Mesendoderm (in vitro differentiated cells): ENCODE results near the gene CD164.
A peak's percentile ranks its signal among the peaks of the same experiment; 100 is the strongest.

Experiments used
- DNase-seq: peaks from one replicate; pipeline ENCODE4 v3.0.0; 2013
- H2AK5ac ChIP-seq: 2 replicates; pipeline ENCODE4 v1.6.1; 2013; ENCODE audit warnings: low read length, inconsistent platforms
- H2BK120ac ChIP-seq: 2 replicates; pipeline ENCODE4 v1.6.1; 2013; ENCODE audit warnings: low read depth, mild to moderate bottlenecking, low read length, moderate library complexity, mixed read lengths
- H2BK15ac ChIP-seq: replicated peaks from 2 replicates; pipeline ENCODE4 v1.6.1; 2013; ENCODE audit warnings: low read depth, mild to moderate bottlenecking, moderate library complexity
- H2BK5ac ChIP-seq: 2 replicates; pipeline ENCODE4 v1.6.1; 2013; ENCODE audit warnings: low read length, inconsistent platforms
- H3K18ac ChIP-seq: 2 replicates; pipeline ENCODE4 v1.6.1; 2013; ENCODE audit warnings: mild to moderate bottlenecking, low read length, mixed read lengths
- H3K23ac ChIP-seq: one replicate; pipeline ENCODE4 v1.6.1; 2013; ENCODE audit warnings: low read length
- H3K27ac ChIP-seq: 2 replicates; pipeline ENCODE4 v1.5.1; 2013; ENCODE audit warnings: low read depth, mild to moderate bottlenecking, inconsistent platforms, low read length, moderate library complexity
- H3K27me3 ChIP-seq: 2 replicates; pipeline ENCODE4 v1.6.1; 2013; ENCODE audit warnings: low read length, control low read depth, mild to moderate bottlenecking, inconsistent platforms; ENCODE audit not compliant: insufficient read depth, poor library complexity
- H3K36me3 ChIP-seq: 2 replicates; pipeline ENCODE4 v1.6.1; 2013; ENCODE audit warnings: low read length, inconsistent platforms; ENCODE audit not compliant: control insufficient read depth, insufficient read depth
- H3K4ac ChIP-seq: one replicate; pipeline ENCODE4 v1.6.1; 2013; ENCODE audit warnings: low read depth, mild to moderate bottlenecking, low read length, moderate library complexity
- H3K4me1 ChIP-seq: 2 replicates; pipeline ENCODE4 v1.6.1; 2013; ENCODE audit warnings: low read depth, low read length, inconsistent platforms; ENCODE audit not compliant: control insufficient read depth
- H3K4me2 ChIP-seq: 2 replicates; pipeline ENCODE4 v1.6.1; 2013; ENCODE audit warnings: low read length
- H3K4me3 ChIP-seq: 2 replicates; pipeline ENCODE4 v1.5.1; 2013; ENCODE audit warnings: mild to moderate bottlenecking, low read length
- H3K56ac ChIP-seq: one replicate; pipeline ENCODE4 v1.6.1; 2013; ENCODE audit warnings: low read length
- H3K79me1 ChIP-seq: 2 replicates; pipeline ENCODE4 v1.6.1; 2013; ENCODE audit warnings: low read length, inconsistent platforms
- H3K79me2 ChIP-seq: 2 replicates; pipeline ENCODE4 v1.6.1; 2013; ENCODE audit warnings: mild to moderate bottlenecking, low read length; ENCODE audit not compliant: control insufficient read depth, insufficient read depth
- H3K9ac ChIP-seq: 2 replicates; pipeline ENCODE4 v1.6.1; 2013; ENCODE audit warnings: low read length, inconsistent platforms
- H4K5ac ChIP-seq: one replicate; pipeline ENCODE4 v1.6.1; 2013; ENCODE audit warnings: low read length
- H4K8ac ChIP-seq: one replicate; pipeline ENCODE4 v1.6.1; 2013; ENCODE audit warnings: low read depth, mild to moderate bottlenecking, control low read depth, low read length, moderate library complexity
- WGBS: extraction: QIAGEN DNeasy Blood & Tissue Kit; methylation state at CpG from one replicate; pipeline ENCODE4 v1.1.7; 2013; ENCODE audit warnings: low lambda C conversion rate, missing lambda C conversion rate; ENCODE audit not compliant: insufficient coverage; ENCODE audit errors: extremely low coverage; 5-methylcytosine and 5-hydroxymethylcytosine counted together

CD164 gene

DNA sequence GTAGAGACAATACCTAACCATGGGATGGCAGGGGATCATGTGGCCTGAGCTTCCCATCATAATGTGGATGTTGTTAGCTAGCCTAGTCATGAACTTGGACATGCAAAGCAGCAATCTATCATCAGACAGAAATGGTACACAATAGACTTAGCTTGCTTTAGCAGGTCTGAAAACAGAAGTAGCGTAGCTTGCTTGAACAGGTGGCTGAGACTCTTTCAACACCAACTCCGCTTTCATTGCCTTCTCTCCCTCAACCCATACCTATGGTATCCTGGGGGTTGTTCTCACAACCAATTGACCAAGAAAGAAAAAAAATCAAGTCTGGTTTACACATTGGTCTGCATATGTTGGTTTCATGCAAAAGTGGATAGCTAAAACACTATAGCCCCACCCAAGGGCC lies 23.0 kb downstream of the CD164 start:
- Histone ChIP-seq H2BK120ac (no peak overlapping the region), H3K36me3 (peaks cover 8% of the 10 kb centered on the region), H4K5ac (no peak overlapping the region), H2AK5ac (no peak overlapping the region), H3K4ac (no peak overlapping the region), H3K79me2 (no peaks in the 10 kb centered on the region), H2BK15ac (no peak overlapping the region), H2BK5ac (no peak overlapping the region), H3K23ac (no peak overlapping the region), H3K9ac (no peak overlapping the region), H3K18ac (no peak overlapping the region), H3K56ac (no peak overlapping the region), H4K8ac (no peak overlapping the region), H3K4me2 (no peak overlapping the region), H3K79me1 (peaks cover 4% of the 10 kb centered on the region), H3K27me3 (no peaks in the 10 kb centered on the region), H3K4me3 (no peak overlapping the region), H3K27ac (no peak overlapping the region), H3K4me1 (no peaks in the 10 kb centered on the region)
- WGBS = no CpG with 5 or more reads among the region's 2 CpGs
- no peak for DNase-seq

DNA sequence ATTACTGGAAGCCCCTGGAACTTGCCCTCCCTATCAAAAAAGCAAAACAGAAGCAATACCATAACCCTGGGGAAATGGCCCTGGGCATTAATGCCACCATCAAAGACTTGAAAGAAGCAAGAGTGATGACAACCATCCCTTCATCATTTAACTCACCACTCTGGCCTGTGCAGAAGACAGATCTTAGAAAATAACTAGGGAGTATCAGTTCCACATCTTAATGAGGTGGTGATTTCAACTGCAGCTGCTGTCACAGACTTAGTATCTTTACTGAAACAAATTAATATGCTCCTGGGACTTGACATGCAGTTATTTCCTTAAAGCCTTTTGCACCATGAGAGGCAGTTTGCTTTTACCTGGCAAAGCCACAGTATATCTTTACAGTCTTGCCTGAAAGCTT lies 24.1 kb downstream of the CD164 start:
- Histone ChIP-seq H3K27ac (no peak overlapping the region), H3K36me3 (peaks cover 8% of the 10 kb centered on the region), H3K23ac (no peak overlapping the region), H3K79me1 (peaks cover 4% of the 10 kb centered on the region), H3K4me2 (no peak overlapping the region), H2BK15ac (no peak overlapping the region), H3K27me3 (no peaks in the 10 kb centered on the region), H3K4me1 (no peaks in the 10 kb centered on the region), H3K56ac (no peak overlapping the region), H3K4ac (no peak overlapping the region), H3K9ac (no peak overlapping the region), H4K8ac (no peak overlapping the region), H2AK5ac (no peak overlapping the region), H3K18ac (no peak overlapping the region), H2BK120ac (no peak overlapping the region), H4K5ac (no peak overlapping the region), H3K4me3 (no peak overlapping the region), H3K79me2 (no peaks in the 10 kb centered on the region), H2BK5ac (no peak overlapping the region)
- no peak for DNase-seq

DNA sequence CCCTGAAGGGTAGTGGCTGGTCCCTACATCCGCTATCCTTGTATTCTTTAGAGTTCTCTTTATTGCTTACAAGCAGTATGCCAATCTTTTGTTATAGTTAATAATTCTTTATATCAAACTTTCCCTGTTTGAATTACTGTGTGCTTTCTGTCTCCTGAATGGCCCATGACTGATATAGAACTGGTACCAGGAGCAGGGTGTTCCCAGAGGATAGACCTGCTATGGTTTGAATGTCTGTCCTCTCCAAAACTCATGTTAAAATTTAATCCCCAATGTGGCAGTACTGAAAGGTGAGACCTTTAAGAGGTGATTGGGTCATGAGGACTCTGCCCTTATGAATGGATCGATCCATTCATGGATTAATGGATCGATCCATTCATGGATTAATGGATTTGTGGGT lies 26.0 kb downstream of the CD164 start:
- no CpG with 5 or more reads among the region's 3 CpGs for WGBS
- H3K4me2 ChIP-seq = no peak overlapping the region

DNA sequence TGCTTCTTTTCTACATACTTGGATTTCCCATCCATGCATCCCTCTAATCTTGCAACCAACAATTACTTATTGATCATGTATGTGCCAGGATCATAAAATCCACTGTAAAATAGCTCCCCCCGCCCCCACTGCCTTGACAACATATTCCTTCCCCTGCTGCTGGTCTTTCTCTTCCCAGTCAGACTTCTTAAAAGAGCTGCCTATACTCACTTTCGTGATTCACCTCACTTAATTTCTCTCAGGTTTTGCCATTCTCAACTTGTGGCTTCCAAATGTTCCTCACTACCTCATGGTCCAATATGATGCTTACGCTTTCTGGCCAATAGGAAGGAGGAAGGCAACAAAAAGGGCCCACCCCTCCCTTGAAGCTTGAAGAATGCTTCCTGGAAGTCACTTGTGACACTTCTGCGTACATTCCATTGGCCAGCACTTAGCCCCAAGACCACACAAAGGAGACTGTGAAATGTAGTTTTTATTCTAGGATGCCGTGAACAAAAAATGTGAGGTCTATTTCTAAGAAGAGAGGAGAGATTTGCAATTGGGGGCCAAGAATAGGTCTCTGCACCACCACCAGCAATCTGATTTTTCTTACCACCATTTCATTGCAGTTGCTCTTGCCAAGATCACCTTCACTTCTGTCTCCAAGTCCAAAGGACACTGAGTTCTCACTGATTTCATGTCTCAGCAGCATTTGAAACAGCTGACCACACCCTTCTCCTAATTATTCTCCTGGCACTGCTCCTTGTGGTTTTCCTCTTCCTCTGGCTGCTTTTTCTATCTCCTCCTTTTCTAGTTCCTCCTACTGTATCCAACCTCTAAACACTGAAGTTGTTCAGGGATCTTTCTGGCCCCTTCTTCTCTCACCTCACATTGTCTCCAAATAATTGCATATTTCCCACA lies 30.8 kb downstream of the CD164 start:
- Histone ChIP-seq H2BK5ac (no peak overlapping the region), H3K23ac (no peak overlapping the region), H2BK15ac (no peak overlapping the region), H3K56ac (no peak overlapping the region), H3K4me2 (no peak overlapping the region), H4K8ac (no peak overlapping the region), H2AK5ac (no peak overlapping the region), H3K4me1 (no peaks in the 10 kb centered on the region), H4K5ac (no peak overlapping the region), H3K27me3 (no peaks in the 10 kb centered on the region), H3K9ac (no peak overlapping the region), H3K18ac (no peak overlapping the region), H2BK120ac (no peak overlapping the region), H3K79me2 (no peaks in the 10 kb centered on the region), H3K4ac (no peak overlapping the region), H3K27ac (no peak overlapping the region), H3K4me3 (no peak overlapping the region), H3K36me3 (no peaks in the 10 kb centered on the region), H3K79me1 (no peaks in the 10 kb centered on the region)
- DNase-seq = peak; percentile 21
- WGBS = no CpG with 5 or more reads among the region's 5 CpGs

More for the DNA sequence above, 26.0 kb downstream of the CD164 start:
- Histone ChIP-seq H4K5ac (no peak overlapping the region), H3K23ac (no peak overlapping the region), H3K79me1 (no peaks in the 10 kb centered on the region), H4K8ac (no peak overlapping the region), H3K27ac (no peak overlapping the region), H3K18ac (no peak overlapping the region), H3K4ac (no peak overlapping the region), H2BK5ac (no peak overlapping the region), H2AK5ac (no peak overlapping the region), H3K27me3 (no peaks in the 10 kb centered on the region), H2BK15ac (no peak overlapping the region), H2BK120ac (no peak overlapping the region), H3K56ac (no peak overlapping the region), H3K79me2 (no peaks in the 10 kb centered on the region), H3K4me1 (no peaks in the 10 kb centered on the region), H3K9ac (no peak overlapping the region), H3K4me3 (no peak overlapping the region), H3K36me3 (no peaks in the 10 kb centered on the region)
- no peak for DNase-seq

DNA sequence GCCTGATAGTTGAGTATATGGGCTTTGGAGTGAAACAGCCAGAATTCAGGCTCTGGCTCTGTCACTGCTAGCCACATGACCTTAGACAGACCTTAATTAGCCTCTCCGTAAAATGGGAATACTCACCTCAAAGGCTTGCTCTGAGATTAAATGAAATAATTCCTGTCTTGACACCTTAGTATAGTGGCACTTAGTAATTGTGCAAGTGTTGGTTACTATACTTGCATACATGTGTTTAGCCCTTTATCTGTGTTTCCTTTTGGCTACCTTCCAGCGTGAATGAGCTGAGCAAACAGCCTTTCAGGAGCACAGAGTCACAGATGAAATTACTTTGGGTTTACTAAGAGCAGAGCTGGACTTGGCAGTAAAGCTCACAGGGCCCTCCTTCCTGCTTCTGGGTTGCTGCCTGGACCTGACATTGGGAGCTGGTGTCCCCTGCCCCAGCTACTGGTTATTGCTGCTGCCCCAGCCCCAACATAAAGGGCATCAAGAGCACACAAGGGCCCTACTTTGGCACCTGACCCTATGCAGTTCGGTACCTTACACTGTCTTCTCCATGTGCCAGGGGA lies 32.8 kb downstream of the CD164 start:
- H3K18ac ChIP-seq = no peak overlapping the region
- no peak overlapping the region for H4K8ac ChIP-seq
- no peak overlapping the region for H3K56ac ChIP-seq
- no peaks in the 10 kb centered on the region for H3K79me1 ChIP-seq
- no peak overlapping the region for H4K5ac ChIP-seq
- no peaks in the 10 kb centered on the region for H3K79me2 ChIP-seq
- H2BK5ac ChIP-seq = no peak overlapping the region
- no peak overlapping the region for H2BK15ac ChIP-seq
- H3K36me3 ChIP-seq = no peaks in the 10 kb centered on the region
- no peak overlapping the region for H3K23ac ChIP-seq
- no peak overlapping the region for H3K4ac ChIP-seq
- H2AK5ac ChIP-seq = no peak overlapping the region
- no peak overlapping the region for H3K27ac ChIP-seq
- H2BK120ac ChIP-seq = no peak overlapping the region
- no peak overlapping the region for H3K9ac ChIP-seq
- DNase-seq = no peak
- H3K4me2 ChIP-seq = no peak overlapping the region
- no peak overlapping the region for H3K4me3 ChIP-seq
- no peaks in the 10 kb centered on the region for H3K4me1 ChIP-seq
- no peaks in the 10 kb centered on the region for H3K27me3 ChIP-seq
- no CpG with 5 or more reads among the region's 3 CpGs for WGBS
